Endodermal cell (in vitro differentiated cells): ENCODE measurements around the gene TIMM23. TPM values are rescaled to one million over a fixed set of nuclear protein-coding genes. Genes with fewer than 3 reads are reported as not detected.

Experiments used
- DNase-seq: peaks from one replicate; pipeline ENCODE4 v3.0.0-alpha.2; 2017
- H3K27ac ChIP-seq: 2 replicates; pipeline ENCODE4 v1.5.1; 2013; ENCODE audit warnings: mild to moderate bottlenecking, low read depth, low read length, moderate library complexity
- H3K27me3 ChIP-seq: 2 replicates; pipeline ENCODE4 v1.6.1; 2013; ENCODE audit warnings: mild to moderate bottlenecking, low read length, moderate library complexity; ENCODE audit not compliant: insufficient read depth, control insufficient read depth, poor library complexity, severe bottlenecking
- H3K36me3 ChIP-seq: 2 replicates; pipeline ENCODE4 v1.7.0; 2013; ENCODE audit warnings: mild to moderate bottlenecking, low read length, moderate library complexity; ENCODE audit not compliant: control insufficient read depth, insufficient read depth
- H3K4me1 ChIP-seq: one replicate; pipeline ENCODE4 v1.7.0; 2013; ENCODE audit warnings: low read length; ENCODE audit not compliant: control insufficient read depth, insufficient read depth
- H3K4me3 ChIP-seq: 2 replicates; pipeline ENCODE4 v1.5.1; 2013; ENCODE audit warnings: mild to moderate bottlenecking, low read length, moderate library complexity
- H3K9ac ChIP-seq: 2 replicates; pipeline ENCODE4 v1.6.1; 2013; ENCODE audit warnings: mild to moderate bottlenecking, low read length, moderate library complexity; ENCODE audit not compliant: poor library complexity, severe bottlenecking; ENCODE audit errors: extremely low read depth
- H3K9me3 ChIP-seq: 2 replicates; pipeline ENCODE4 v1.6.1; 2013; ENCODE audit warnings: mild to moderate bottlenecking, low read length, moderate library complexity; ENCODE audit not compliant: control insufficient read depth
- H3K27ac Mint-ChIP-seq: 2 replicates; pipeline ENCODE4 v1.8.0; 2020; ENCODE audit warnings: mixed read lengths
- H3K27me3 Mint-ChIP-seq: 2 replicates; pipeline ENCODE4 v1.8.0; 2021; ENCODE audit warnings: mild to moderate bottlenecking, mixed read lengths; ENCODE audit not compliant: insufficient read depth
- H3K36me3 Mint-ChIP-seq: 2 replicates; pipeline ENCODE4 v1.8.0; 2020; ENCODE audit warnings: low read depth, mixed read lengths
- H3K4me1 Mint-ChIP-seq: 2 replicates; pipeline ENCODE4 v1.8.0; 2020; ENCODE audit warnings: mixed read lengths
- H3K4me3 Mint-ChIP-seq: 2 replicates; pipeline ENCODE4 v1.8.0; 2020; ENCODE audit warnings: mild to moderate bottlenecking, moderate library complexity, mixed read lengths
- H3K9me3 Mint-ChIP-seq: 2 replicates; pipeline ENCODE4 v1.8.0; 2020; ENCODE audit warnings: mild to moderate bottlenecking, mixed read lengths
- WGBS, 2 experiments: methylation state at CpG; one replicate each; pipeline versions ENCODE4 v1.1.5 to v1.1.7; 2013; ENCODE audit warnings: missing lambda C conversion rate in 2 of 2, mixed read lengths in 1 of 2; ENCODE audit not compliant: insufficient coverage in 1 of 2, insufficient read length in 1 of 2; 5-methylcytosine and 5-hydroxymethylcytosine counted together
- total RNA-seq, 2 donors: library from RNA; stranded (reverse); fragmentation: NEBNext Ultra II Directional in 1 of 2; extraction: Animal tissue kit (Norgen Biotek cat#: 25700) in 1 of 2; gene quantifications; 2 replicates in 1 of 2; 3 replicates in 1 of 2; pipeline ENCODE4 v1.2.1, GENCODE V29; 2021
- TF ChIP-seq, protein P1 (sequence below): fragments of 200-600 bp; sonication (generic); conservative IDR thresholded peaks from 2 replicates; pipeline ENCODE4 v1.5.0; 2021; ENCODE audit warnings: antibody characterized with exemption, mild to moderate bottlenecking

Gene TIMM23
- total RNA-seq, 2 donors from 2014 or later, result 86.3 to 88.5 TPM

GRCh38 chr10:46020344-46020657, 48.0 kb downstream of the TIMM23 start:
- Mint-ChIP-seq H3K27me3 (no peaks in the 10 kb centered on the region), H3K4me1 (peaks cover 50% of the 10 kb centered on the region), H3K4me3 (no peak overlapping the region), H3K9me3 (no peaks in the 10 kb centered on the region), H3K36me3 (peaks cover 39% of the 10 kb centered on the region), H3K27ac (no peak overlapping the region)
- H3K9ac ChIP-seq, result no peak overlapping the region
- DNase-seq, result no peak
- peak overlapping the region; percentile 33 for H3K4me3 ChIP-seq
- WGBS, 2 experiments, result 71 to 100% methylated on average over 1 to 2 of the region's 3 CpGs
- H3K36me3 ChIP-seq, result peaks cover 43% of the 10 kb centered on the region
- no peaks in the 10 kb centered on the region for H3K9me3 ChIP-seq
- no peaks in the 10 kb centered on the region for H3K27me3 ChIP-seq
- H3K27ac ChIP-seq, result no peak overlapping the region
- TF ChIP-seq, protein P1, sequence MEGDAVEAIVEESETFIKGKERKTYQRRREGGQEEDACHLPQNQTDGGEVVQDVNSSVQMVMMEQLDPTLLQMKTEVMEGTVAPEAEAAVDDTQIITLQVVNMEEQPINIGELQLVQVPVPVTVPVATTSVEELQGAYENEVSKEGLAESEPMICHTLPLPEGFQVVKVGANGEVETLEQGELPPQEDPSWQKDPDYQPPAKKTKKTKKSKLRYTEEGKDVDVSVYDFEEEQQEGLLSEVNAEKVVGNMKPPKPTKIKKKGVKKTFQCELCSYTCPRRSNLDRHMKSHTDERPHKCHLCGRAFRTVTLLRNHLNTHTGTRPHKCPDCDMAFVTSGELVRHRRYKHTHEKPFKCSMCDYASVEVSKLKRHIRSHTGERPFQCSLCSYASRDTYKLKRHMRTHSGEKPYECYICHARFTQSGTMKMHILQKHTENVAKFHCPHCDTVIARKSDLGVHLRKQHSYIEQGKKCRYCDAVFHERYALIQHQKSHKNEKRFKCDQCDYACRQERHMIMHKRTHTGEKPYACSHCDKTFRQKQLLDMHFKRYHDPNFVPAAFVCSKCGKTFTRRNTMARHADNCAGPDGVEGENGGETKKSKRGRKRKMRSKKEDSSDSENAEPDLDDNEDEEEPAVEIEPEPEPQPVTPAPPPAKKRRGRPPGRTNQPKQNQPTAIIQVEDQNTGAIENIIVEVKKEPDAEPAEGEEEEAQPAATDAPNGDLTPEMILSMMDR, result no peak
- H3K4me1 ChIP-seq, result peaks cover 12% of the 10 kb centered on the region

DNA sequence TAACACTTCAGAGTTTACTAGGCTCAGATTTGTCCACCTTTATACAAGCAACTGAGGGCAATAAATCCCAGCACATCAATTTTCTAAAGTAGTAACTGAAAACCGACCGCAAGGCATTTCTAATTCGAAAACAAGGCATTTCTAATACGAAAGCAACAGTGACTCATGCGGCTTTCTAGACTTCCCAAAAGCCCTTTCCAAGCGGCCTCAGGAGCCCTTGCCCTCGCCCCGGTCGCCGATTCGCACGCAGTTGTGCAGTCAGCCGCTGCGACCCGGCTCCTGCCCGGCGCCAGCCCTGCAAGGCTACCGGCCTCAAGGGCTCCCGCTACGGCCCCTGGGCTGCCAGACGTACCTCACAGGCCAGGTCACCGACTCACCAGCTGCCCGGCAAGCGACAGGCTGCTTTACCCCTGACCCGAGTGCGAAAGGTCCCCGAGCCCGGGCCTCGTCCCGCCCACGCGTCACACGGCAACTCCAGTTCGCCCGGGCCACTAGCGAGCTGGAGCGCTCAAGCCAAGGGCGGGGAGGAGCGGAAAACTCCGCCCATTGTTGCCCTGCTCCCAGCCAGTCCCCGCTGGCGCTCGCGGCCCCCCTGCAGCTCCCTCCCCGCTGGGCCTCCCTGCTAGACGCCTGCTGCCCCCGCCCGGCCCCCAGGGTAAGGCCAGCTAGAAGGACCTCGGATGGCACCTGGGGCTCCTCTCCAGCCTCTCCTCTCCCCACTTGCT, 50.9 kb downstream of the TIMM23 start:
- TF ChIP-seq, protein P1, result peak; percentile 47
- peaks cover 33% of the 10 kb centered on the region for H3K36me3 Mint-ChIP-seq
- DNase-seq, result peak; percentile 96
- peak overlapping the region; percentile 93 for H3K27ac Mint-ChIP-seq
- Histone ChIP-seq H3K9ac (peak overlapping the region; percentile 72), H3K36me3 (peaks cover 41% of the 10 kb centered on the region), H3K27me3 (no peaks in the 10 kb centered on the region), H3K4me3 (peak overlapping the region; percentile 83), H3K4me1 (peaks cover 25% of the 10 kb centered on the region), H3K9me3 (no peaks in the 10 kb centered on the region), H3K27ac (no peak overlapping the region)
- no peaks in the 10 kb centered on the region for H3K27me3 Mint-ChIP-seq
- peak overlapping the region; percentile 73 for H3K4me3 Mint-ChIP-seq
- no peaks in the 10 kb centered on the region for H3K9me3 Mint-ChIP-seq
- H3K4me1 Mint-ChIP-seq, result peaks cover 62% of the 10 kb centered on the region
- 2 to 3% methylated on average over 31 to 49 of the region's 49 CpGs for WGBS, 2 experiments

GRCh38 chr10:46024948-46025347, 52.7 kb downstream of the TIMM23 start:
- H3K9me3 ChIP-seq, result no peaks in the 10 kb centered on the region
- H3K4me3 ChIP-seq, result no peak overlapping the region
- H3K4me1 ChIP-seq, result peaks cover 19% of the 10 kb centered on the region
- no peaks in the 10 kb centered on the region for H3K27me3 Mint-ChIP-seq
- H3K9ac ChIP-seq, result no peak overlapping the region
- H3K4me3 Mint-ChIP-seq, result no peak overlapping the region
- TF ChIP-seq, protein P1, result no peak
- peaks cover 58% of the 10 kb centered on the region for H3K4me1 Mint-ChIP-seq
- no peak overlapping the region for H3K27ac ChIP-seq
- H3K36me3 ChIP-seq, result peaks cover 33% of the 10 kb centered on the region
- H3K36me3 Mint-ChIP-seq, result peaks cover 23% of the 10 kb centered on the region
- no peaks in the 10 kb centered on the region for H3K27me3 ChIP-seq
- no peak for DNase-seq
- no peaks in the 10 kb centered on the region for H3K9me3 Mint-ChIP-seq
- no peak overlapping the region for H3K27ac Mint-ChIP-seq
